Ovary (tissue), 9 donors: Measurements from ENCODE around the gene MOCS1. TPM values are rescaled to one million over a fixed set of nuclear protein-coding genes. Genes with fewer than 3 reads are reported as not detected.

Experiments
- DNase-seq, 5 donors: peaks; one replicate each; pipeline ENCODE4 v3.0.0-alpha.2; 2019 to 2020
- H3K27ac ChIP-seq, 2 donors: fragments of 200-600 bp; one replicate each; pipeline versions ENCODE4 v1.5.1 to v1.8.0; 2019 to 2022
- H3K27me3 ChIP-seq: fragments of 200-600 bp; one replicate; pipeline ENCODE4 v1.8.0; 2022
- H3K36me3 ChIP-seq: fragments of 200-600 bp; sonication (generic); one replicate; pipeline ENCODE4 v1.5.1; 2019
- H3K4me1 ChIP-seq: one replicate; pipeline ENCODE4 v1.8.1; 2013; ENCODE audit warnings: mild to moderate bottlenecking, moderate library complexity; ENCODE audit not compliant: insufficient read depth
- H3K4me3 ChIP-seq: fragments of 200-600 bp; sonication (generic); one replicate; pipeline ENCODE4 v1.5.1; 2017
- H3K9me3 ChIP-seq, 2 donors: fragments of 200-600 bp in 1 of 2; sonication (generic) in 1 of 2; one replicate each; pipeline versions ENCODE4 v1.5.1 to v1.8.1; 2013 to 2019; ENCODE audit warnings: mild to moderate bottlenecking in 1 of 2, moderate library complexity in 1 of 2
- CTCF ChIP-seq, 3 donors: fragments of 450-650 bp in 2 of 3; fragments of 200-600 bp in 1 of 3; IDR thresholded peaks; one replicate each; pipeline versions ENCODE4 v1.5.1 to v1.8.0; 2016 to 2022; ENCODE audit warnings: antibody characterized with exemption in 3 of 3, mild to moderate bottlenecking in 1 of 3
- EP300 ChIP-seq: sonication (generic); formaldehyde crosslinking; IDR thresholded peaks from one replicate; pipeline ENCODE4 v1.6.1; 2017; ENCODE audit warnings: antibody characterized with exemption
- POLR2A ChIP-seq: fragments of 450-650 bp; IDR thresholded peaks from one replicate; pipeline ENCODE4 v1.6.1; 2017; ENCODE audit warnings: antibody characterized with exemption, mild to moderate bottlenecking, moderate library complexity
- WGBS, 3 donors: extraction: QIAGEN DNeasy Blood & Tissue Kit in 1 of 3; methylation state at CpG; one replicate each; pipeline versions ENCODE4 v1.1.5 to v1.1.7; 2013 to 2017; 5-methylcytosine and 5-hydroxymethylcytosine counted together
- intact Hi-C, 4 donors: fragments of 100-400 bp; cut with DNase I; formaldehyde crosslinking; loops; one replicate each; pipeline versions ENCODE4 v1.11.0 to v1.15.1; 2022 to 2023
- polyA plus RNA-seq, 2 donors: library from polyadenylated mRNA; stranded (reverse); fragments of 200-250 nt in 1 of 2; fragments of 350-450 nt in 1 of 2; fragmentation: Illumina TruSeq in 1 of 2; extraction: RNeasy Lipid Tissue Mini Kit (QIAGEN cat#74804) in 1 of 2; gene quantifications; one replicate each; pipeline ENCODE4 v1.2.3, GENCODE V29; 2013 to 2014
- total RNA-seq, 7 donors: library from RNA; depleted of rRNA in 2 of 7; stranded (reverse); fragments of >200 nt in 2 of 7; fragmentation: NEBNext Ultra II Directional in 3 of 7; extraction: Animal tissue kit (Norgen Biotek cat#: 25700) in 3 of 7; gene quantifications; one replicate each; pipeline versions ENCODE4 v1.1.0 to v1.2.4, GENCODE V29; 2016 to 2023
- donor health status: DM: no; HTN: no; CAD: no; lungs with moderate emphysema.
- donor health status: DM: no; HTN: no; CAD: no.
- donor health status: Bipolar disorder and iron deficiency.
- donor health status: DM: yes; HTN: yes; CAD: no.
- donor health status: DM: no; HTN: no; CAD: no.
- donor health status: DM: yes; HTN: yes; CAD: no.

Gene MOCS1
- total and polyA plus RNA-seq, 9 donors, result 10.9 to 21.8 (median 16.7) TPM

GRCh38 chr6:39867592-39867991 lies 66.7 kb downstream of the MOCS1 start:
- Histone ChIP-seq H3K9me3 (no peaks in the 10 kb centered on the region), H3K27me3 (no peaks in the 10 kb centered on the region), H3K36me3 (no peaks in the 10 kb centered on the region), H3K4me3 (no peak overlapping the region), H3K4me1 (no peaks in the 10 kb centered on the region), H3K27ac (no peak overlapping the region)
- intact Hi-C loops, result no loop called here
- no peak for DNase-seq
- TF ChIP-seq CTCF (IDR thresholded peaks at IDR 0.05) (no peak), POLR2A (no peak), EP300 (no peak)
- WGBS, 3 donors, result 90 to 92% (median 90%) methylated on average over 5 to 6 of the region's 6 CpGs

- H3K27me3 ChIP-seq, result no peaks in the 10 kb centered on the region
- H3K36me3 ChIP-seq, result no peaks in the 10 kb centered on the region
- WGBS, 3 donors, result 73 to 76% (median 75%) methylated on average over 15 of the region's 15 CpGs
- H3K4me1 ChIP-seq, result no peaks in the 10 kb centered on the region
- peak; percentile 57 for TF ChIP-seq CTCF (IDR thresholded peaks at IDR 0.05)
- no peak for TF ChIP-seq EP300
- DNase-seq, result peak; percentile 64 to 84 (median 76)
- intact Hi-C loops, result no loop called here
- no peak overlapping the region for H3K27ac ChIP-seq
- H3K9me3 ChIP-seq, result no peaks in the 10 kb centered on the region
- H3K4me3 ChIP-seq, result no peak overlapping the region
These were observed 69.0 kb downstream of the MOCS1 start for GRCh38 chr6:39865011-39865888.

GRCh38 chr6:39861663-39862062 lies 72.6 kb downstream of the MOCS1 start:
- Histone ChIP-seq H3K36me3 (no peaks in the 10 kb centered on the region), H3K27ac (no peak overlapping the region), H3K4me3 (no peak overlapping the region), H3K27me3 (no peaks in the 10 kb centered on the region), H3K4me1 (no peaks in the 10 kb centered on the region), H3K9me3 (no peaks in the 10 kb centered on the region)
- intact Hi-C loops, result no loop called here
- TF ChIP-seq CTCF (IDR thresholded peaks at IDR 0.05) (no peak), POLR2A (no peak), EP300 (no peak)
- 66 to 77% (median 75%) methylated on average over 3 of the region's 3 CpGs for WGBS, 3 donors
- DNase-seq, result no peak

GRCh38 chr6:39859025-39859424 lies 75.2 kb downstream of the MOCS1 start:
- no peak overlapping the region for H3K4me3 ChIP-seq
- H3K9me3 ChIP-seq, result no peaks in the 10 kb centered on the region
- intact Hi-C loops, result no loop called here
- no peak for DNase-seq
- TF ChIP-seq POLR2A (no peak), EP300 (no peak), CTCF (IDR thresholded peaks at IDR 0.05) (no peak)
- no peak overlapping the region for H3K27ac ChIP-seq
- H3K36me3 ChIP-seq, result no peaks in the 10 kb centered on the region
- 93 to 100% (median 96%) methylated on average over 2 of the region's 2 CpGs for WGBS, 3 donors
- H3K27me3 ChIP-seq, result no peaks in the 10 kb centered on the region
- peaks cover 1% of the 10 kb centered on the region for H3K4me1 ChIP-seq
